HG02610 (cell line): Measurements from ENCODE around the gene LRRN4CL.
A peak's percentile ranks its signal among the peaks of the same experiment; 100 is the strongest.
"Not testable (repeated sequence)": the region's sequence is repeated elsewhere in the genome, so short reads cannot be mapped to it uniquely, and the experiment has no call there.

Source experiments
- ATAC-seq: cut with Tn5 transposase; IDR thresholded peaks from one replicate; pipeline ENCODE4 v1.9.1; 2021; ENCODE audit warnings: mild to moderate bottlenecking, moderate library complexity; ENCODE audit not compliant: unreplicated experiment

LRRN4CL gene

DNA sequence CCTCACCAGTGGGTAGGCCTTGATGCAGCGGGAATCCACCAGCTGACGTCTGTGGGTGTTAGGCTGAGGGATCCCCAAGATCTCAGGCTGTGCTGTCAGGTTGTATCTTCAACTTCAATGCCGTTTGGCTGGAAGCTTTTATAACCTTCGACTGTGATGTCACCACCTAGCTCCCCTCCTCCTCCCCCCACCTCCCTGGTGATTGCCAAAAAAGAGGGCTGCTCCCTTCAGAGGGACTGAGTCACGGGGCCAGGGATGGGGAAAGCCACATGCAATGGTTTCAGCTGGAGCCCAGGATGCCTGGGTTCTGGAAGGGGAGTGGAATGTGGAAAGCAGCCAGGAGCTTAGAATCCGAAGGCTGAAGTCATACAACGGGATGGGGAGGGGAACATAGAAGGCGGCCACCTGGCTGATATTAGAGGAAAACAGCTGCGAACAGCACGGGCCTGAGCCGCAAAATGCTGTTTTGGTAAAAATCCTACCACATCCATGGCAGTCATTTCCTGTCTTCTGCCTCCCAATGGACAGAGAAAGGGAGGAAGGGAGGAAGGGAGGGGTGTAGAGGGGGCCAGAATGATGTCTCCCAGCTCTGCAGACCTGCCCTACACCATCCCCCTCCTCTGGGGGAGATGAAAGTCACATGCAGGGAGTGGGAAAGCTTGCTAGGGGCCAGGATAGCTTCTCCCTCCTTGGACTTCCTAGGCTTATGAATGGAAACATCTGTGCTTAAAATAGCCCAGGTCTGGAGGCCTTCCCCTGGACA lies at the start of gene LRRN4CL:
Gene LRRN4CL (minus strand): TSS at position 110 of the 763 bp plus-strand sequence. CDS start 1,022 bp downstream, outside the sequence.
- no peak for ATAC-seq

DNA sequence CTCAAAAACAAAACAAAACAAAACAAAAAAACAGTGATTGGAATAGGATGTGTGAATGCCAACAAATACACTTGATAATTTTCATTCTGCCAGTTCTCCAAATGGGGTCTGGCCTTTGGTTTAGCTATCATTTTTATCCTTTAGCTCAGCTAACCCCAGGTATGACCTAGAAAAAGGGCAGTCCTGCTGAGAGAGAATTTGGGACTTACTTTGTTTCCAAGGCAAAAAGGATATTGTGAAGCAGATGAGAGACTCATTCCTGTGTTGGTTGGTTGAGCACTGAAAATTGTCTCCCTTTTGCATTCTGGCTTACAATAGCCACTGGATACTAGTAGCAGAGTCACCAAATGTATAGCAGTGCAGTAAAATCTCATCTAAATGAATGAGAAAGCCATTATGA lies 47.9 kb upstream of the LRRN4CL start:
- ATAC-seq: no peak

DNA sequence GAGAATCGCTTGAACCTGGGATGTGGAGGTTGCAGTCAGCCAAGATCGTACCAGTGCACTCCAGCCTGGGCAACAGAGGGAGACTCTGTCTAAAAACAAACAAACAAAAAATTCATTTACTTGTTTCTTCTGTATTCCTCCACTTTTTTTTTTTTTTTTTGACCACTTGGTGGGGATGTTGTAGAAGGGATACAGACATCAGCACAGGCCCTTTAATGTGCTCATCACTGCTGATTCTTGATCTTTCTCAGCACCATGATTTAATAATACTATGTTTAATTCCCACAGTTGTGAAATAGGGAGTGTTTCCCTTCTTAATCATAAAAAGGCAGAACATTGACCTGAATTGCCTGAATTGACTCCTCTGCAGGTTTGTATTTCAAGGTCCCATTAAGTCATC lies 43.5 kb upstream of the LRRN4CL start:
- ATAC-seq: no peak

DNA sequence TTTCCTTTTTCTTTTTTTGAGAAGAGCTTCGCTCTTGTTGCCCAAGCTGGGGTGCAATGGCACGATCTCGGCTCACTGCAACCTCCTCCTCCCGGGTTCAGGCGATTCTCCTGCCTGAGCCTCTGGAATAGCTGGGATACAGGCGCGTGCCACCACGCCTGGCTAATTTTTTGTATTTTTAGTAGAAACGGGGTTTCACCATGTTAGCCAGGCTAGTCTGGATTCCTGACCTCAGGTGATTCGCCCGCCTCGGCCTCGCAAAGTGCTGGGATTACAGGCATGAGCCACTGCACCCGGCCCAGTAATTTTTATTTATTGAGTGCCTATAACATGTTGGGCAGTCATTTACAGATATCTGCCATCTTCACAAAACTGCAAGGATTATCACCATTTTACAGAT lies 40.7 kb upstream of the LRRN4CL start:
- not testable (repeated sequence) for ATAC-seq

DNA sequence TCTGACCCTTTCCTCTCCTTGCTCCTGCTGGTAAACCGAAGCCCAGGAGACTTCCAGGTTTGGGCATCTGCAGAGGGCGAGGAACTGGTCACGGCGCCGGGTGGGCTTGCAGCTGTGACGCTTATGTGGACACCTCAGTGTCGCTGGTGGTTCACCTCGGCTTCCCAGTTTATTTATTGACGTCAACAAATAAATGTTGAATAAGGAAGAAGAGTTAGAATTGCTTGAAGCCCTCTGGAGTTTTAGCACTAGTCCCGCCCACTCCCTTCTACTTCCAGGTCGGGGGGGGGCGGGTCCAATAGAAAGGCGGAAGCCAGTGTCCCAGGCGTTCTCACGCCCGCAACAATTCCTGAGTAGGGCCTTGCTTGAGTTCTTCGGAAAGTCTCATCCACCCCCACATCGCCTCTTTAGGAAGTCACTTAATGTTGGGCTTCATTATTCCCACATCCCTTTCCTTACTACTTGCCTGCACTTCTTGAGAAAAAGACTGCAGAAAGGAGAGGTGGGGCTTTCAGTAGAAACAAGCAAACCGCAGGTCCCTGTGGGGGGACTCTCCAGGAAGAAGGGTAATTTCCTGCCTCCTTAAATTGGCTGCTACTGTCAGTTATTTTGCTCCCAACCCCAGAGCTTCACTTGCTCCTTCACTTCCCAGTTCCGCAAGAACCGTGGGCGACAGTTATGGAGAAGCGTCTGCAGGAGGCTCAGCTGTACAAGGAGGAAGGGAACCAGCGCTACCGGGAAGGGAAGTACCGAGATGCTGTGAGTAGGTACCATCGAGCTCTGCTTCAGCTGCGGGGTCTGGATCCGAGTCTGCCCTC lies 39.0 kb upstream of the LRRN4CL start, which contains the start of gene TTC9C:
Gene TTC9C (plus strand): TSS at position 316 of the 818 bp plus-strand sequence. CDS start 363 bp downstream, at position 679.
- ATAC-seq: no peak

DNA sequence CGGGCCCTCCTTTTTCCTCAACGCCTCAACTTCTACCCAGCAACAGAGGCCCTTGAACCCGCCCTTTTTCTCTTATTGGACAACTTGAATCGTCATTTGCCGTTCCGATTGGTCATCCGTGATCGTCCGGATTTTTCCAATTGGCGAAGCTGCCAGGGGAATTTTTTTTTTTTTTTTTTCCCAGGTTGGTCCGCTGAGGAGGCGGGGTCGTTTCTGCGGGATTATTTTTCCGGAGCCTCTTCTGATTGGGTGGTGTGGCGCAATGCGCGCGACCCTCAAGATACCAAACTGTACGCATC lies 38.5 kb upstream of the LRRN4CL start:
- ATAC-seq: peak; percentile 51

DNA sequence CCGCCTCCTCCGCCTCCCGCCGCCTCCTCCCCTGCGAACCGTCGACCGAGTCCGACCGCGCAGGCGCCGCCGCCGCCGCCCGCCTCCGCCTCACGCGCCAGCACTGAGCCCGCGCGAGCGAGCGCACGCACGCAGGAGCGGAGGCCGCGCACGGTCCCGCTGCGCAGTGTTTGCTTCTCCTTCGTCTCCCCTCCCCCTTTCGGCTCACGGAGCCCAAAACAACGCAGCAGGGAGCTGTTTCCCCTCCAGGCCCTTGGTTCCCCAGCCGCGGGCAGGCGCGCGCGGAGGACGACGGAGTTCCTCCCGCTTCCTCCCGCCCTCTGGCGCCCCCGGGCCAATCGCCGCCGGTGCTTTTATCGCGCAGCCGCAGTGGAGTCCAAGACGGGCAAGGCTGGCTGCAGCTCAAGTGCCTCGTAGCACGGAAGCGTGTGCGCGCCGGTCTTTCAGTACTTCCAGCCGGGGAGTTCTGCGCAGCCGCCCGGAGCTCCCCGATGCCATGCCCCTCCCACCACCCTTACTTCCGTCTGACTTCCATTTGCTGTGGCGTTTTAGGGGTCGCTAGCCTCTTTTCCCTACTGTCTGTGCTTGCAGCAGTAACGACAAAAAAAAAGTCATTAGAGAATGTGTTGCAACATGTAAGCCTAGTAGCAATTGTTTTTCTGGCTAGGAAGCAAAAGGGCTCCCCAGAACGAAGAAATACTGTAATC lies 38.0 kb upstream of the LRRN4CL start, which contains the start of gene HNRNPUL2:
Gene HNRNPUL2 (minus strand): TSS at position 293 of the 707 bp plus-strand sequence. CDS start 301 bp downstream, outside the sequence.
- peak; percentile 70 for ATAC-seq

DNA sequence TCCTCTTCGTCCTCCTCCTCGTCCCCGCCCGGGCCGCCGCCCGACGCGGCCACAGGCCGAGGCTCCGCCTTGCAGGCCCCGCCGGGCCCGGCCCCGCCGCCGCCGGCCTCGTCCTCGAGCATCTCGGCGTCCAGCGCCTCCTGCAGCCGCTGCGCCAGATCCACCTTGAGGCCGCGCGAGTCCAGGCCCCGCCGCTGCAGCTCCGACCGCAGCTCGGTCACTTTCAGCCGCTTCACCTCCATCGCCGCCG lies 37.5 kb upstream of the LRRN4CL start:
- ATAC-seq: peak; percentile 4

DNA sequence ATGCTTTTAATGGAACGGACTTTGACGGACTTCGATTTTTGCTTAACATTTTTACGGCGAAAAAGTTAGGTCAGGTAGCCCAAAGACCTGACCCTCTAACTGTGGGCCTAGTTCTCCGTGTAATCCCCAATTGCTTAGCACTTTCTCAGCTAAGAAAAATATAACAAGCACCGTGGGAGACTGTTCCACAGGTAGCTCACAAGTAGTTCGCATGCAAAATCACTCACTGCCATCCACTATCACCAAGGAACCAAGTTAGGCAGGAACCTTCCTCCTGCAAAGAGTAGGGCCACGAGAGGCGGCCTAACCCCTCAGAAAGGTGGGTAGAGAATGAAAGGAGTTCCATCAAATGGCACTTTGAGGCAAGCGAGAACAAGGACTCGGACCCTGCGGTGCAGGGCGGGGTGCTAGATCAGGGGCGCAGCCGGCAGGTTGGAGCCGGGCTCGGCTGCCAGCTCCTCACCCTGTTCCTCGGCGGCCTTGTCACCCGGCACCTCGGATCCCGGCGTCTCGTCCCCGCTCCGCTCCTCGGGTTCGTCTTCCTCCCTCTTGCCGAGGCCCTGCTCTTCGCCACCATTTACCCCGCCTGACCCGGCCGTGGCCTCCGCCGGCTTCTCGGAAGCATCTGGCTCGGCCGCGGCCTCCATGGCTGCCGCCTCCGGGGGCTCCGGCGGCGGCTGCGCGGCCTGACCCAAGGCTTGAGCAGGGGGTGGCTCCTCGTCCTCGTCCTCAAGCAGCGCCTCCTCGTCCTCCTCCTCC lies 37.0 kb upstream of the LRRN4CL start:
- no peak for ATAC-seq

DNA sequence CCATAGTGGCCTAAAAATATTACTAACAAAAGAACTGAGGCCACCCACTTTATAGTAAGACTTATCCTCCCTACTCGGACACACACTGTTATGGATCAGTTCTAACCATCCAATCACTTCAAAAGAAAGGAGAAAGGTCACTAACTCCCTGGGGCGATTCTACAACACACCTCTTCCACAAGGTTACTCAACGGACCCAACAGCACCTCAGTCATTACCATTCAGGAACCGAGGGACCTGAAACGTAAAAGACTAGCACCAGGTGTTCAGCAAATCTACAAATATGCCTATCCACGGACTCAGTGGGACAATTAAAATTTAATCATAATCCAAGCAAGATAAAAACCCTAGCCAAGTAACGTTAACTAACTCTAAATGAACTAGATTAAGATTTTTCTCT lies 36.3 kb upstream of the LRRN4CL start:
- ATAC-seq: no peak

DNA sequence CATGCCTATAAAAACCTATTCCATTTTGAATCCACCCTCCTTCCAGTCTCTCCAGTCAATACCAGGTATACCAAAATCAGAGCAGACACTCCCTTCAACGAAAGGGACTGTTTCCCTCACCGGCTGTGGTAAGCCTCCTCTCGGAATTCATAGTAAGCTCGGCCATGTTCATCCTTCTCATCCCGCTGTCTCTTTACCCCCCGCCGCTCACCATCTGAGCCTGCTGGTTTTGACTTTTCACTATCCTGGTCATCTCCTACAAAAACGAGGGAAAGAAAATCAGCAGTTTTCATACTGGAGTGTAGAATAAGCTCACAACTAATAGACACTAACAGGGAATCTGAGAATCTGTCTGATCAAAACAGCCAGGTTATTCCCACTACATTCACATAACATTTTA lies 34.8 kb upstream of the LRRN4CL start:
- ATAC-seq: no peak

DNA sequence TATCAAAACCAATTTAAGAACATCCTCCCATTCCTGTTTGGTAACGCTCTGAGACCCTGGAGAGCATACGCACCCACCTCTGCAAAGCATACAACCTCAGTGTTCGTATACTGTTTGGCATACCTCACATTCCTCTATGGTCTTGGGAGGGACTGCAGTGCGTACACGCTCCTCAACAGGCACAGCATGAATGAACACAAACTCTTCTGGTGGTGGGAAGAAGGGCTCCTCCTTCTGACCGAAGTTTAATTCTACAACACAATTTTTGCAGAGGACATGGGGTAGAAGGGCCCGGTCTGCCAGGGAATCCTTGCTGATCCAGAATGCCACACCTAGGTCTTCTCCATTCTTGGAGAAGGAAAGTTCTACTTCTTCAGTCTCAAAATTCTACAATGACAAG lies 32.7 kb upstream of the LRRN4CL start:
- ATAC-seq: no peak

DNA sequence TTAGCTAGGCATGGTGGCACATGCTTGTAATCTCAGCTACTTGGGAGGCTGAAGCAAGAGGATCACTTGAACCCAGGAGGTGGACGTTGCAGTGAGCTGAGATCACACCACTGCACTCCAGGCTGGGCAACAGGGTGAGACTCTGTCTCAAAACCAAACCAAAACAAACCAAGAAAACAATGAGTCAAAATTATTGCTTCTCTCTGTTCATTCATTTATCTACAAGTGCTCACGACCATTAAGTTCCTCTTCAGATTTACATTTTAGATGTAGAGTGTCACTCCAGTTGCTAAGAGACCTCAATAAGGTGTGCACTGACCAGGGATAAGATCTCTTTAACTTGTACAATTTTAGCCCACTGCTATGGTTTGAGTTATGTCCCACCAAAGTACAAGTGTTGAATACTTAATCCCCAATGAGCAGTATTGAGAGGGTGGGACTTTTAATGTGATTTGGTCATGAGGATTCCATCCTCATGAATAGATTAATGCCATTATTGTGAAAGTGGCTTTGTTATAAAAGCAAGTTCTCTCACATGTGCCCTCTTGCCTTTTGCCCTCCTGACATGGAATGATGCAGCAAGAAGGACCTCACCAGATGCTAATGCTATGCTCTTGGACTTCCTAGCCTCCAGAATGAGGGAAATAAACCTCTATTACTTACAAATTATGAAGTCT lies 30.1 kb upstream of the LRRN4CL start:
- no peak for ATAC-seq

DNA sequence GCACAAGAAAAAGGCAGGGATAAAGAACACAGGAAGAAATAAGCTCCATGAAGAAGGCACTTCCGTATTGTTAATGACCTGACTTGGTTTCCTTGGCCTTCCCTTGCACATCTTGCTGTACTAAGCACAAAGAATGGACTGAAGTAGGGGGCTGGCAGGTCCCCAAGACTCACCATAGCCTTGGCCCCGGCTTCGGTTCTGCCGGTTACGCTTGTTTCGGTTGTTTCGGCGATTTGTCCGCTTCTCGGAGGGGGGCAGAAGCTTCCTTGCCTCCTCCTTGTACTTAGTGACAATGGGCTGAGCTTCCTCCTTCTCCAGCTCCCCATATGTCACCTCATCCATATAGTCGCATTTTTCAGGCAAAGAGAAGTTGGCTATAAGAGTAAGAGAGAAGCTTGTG lies 27.5 kb upstream of the LRRN4CL start:
- no peak for ATAC-seq

DNA sequence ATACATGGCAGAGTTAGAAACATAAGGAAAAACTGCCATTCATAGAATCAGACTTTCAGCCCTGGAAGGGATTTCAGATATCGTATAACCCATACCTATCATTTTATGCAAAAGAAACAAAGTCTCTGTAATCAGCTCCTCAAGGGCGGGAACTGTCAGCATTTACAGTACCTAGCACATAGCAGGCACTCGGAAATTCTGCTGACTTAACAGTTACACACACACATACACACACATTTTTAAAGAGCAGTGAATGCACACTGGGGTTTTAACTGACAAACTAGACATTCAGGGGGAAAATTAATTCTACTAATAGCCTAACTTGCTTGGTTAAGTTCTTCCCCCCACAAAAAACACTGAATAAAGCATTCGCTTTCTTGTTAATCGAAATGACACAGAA lies 26.9 kb upstream of the LRRN4CL start:
- ATAC-seq: no peak

DNA sequence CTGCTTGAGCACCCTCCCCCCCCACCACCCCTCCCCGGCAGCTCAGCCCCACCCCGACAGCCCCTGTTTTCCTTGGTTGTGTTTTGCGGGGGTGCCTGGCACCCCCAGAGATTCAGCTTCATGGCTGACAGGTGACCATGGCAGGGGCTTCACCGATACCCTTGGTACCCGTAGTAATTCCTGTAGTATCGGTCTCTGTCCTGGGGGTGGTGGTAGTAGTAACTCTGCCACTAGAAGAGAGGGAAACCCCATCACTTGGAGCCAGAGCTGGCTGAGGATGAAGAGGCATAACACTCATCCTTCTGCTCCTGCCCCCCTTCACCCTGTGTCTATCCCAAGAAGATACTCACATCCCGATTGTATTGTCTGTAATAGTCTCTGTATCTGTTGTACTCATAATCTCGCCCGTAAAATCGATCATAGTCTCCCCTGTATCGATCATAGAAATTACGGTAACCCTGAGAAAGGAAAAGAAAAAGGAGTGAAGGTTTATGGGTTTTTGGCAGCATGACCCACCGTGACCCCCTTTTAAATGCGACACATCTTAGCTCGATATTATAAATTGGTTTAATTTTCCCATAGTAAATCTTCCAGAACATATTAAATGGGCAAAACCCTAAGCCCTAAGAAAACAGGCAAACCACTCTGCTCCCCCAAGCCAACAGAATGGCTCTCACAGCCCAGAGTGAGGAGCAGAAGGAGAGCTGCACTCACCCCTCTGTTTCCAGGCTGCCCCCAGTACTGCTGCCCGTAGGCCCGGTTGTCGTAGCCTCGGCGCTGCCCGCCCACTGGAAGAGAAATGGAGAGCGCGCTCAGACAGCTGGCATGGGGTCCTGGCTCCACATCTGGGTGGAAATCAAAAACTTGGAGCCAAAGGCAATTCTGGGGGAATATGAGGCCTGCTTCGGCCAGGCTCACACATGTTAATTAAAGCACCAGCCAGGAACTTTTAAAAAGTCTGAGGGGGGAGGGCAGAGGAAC lies 26.1 kb upstream of the LRRN4CL start:
- ATAC-seq: no peak

DNA sequence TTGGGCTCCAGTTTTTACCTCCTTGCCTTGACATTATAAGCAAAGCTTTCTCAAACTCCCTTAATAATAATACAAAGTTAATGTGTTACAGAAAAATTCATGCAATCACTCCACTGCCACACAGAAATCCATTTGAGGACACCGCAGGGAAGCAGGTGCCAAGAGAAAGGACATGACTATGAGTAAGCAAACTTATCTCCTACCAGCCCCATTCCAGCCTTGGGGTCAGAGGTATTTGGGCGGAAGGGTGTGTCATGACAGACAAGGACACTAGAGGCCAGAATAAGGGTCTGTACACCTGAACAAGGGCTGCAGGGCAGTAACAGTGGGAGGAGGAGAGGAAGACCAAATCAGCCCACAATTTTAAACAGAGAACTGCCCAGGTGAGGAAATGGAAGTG lies 24.0 kb upstream of the LRRN4CL start:
- no peak for ATAC-seq

DNA sequence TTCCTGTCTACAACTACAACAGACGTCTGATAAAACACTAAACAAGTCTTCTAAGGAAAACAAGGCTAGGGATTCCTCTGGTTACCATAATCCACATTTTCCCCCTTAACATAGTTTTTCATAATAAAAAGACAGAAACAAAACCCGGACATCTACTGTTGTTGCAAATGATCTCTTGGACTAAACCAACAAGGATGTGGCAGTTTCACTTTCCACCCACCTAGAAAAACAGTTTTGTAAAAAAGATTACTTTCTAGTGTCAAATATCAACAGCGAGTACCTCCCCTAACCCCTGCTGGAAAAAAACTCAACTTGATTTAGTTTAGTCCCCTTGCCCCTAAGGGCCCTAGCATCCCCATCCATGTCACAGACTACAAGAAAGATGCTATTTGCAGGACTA lies 23.5 kb upstream of the LRRN4CL start:
- ATAC-seq: no peak

DNA sequence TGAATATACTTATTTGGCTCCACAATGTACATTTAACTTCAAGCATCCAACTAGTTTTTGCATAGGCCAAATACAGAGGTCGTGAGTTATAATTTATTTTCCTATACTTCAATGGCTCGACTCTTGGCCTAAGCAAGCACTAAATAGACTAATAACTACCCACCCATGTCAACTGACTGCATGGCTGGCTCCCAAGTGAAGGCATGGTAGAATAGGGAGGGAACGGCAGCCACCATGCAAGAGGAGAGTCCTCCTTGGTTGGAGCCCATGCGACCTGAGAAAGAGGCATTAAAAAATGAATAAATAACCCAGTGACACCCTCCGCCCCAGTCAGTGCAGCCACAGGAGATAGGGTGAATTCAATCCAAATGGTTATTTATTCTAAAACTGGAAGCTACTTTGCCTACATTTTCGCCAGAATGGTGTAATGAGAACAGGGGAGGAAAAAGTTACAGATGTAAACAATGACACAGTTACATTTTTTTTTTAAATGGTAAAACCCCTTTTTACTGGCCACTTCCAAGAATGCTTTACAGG lies 23.0 kb upstream of the LRRN4CL start:
- ATAC-seq: no peak
